HFFc6 (cell line): ENCODE measurements around the gene APOL2. TPM values are rescaled to one million over a fixed set of nuclear protein-coding genes. Genes with fewer than 3 reads are reported as not detected.
"Not testable (repeated sequence)": the region's sequence is repeated elsewhere in the genome, so short reads cannot be mapped to it uniquely, and the experiment has no call there.

ENCODE experiments used
- DNase-seq: peaks from one replicate; pipeline ENCODE4 v3.0.0-alpha.2; 2018
- H3K27ac Mint-ChIP-seq: 2 replicates; pipeline ENCODE4 v1.8.0; 2020; ENCODE audit warnings: mild to moderate bottlenecking, mixed read lengths
- H3K27me3 Mint-ChIP-seq: 2 replicates; pipeline ENCODE4 v1.8.0; 2021; ENCODE audit warnings: mild to moderate bottlenecking, moderate library complexity, mixed read lengths; ENCODE audit not compliant: insufficient read depth
- H3K36me3 Mint-ChIP-seq: 2 replicates; pipeline ENCODE4 v1.8.0; 2021; ENCODE audit warnings: low read depth, mixed read lengths
- H3K4me1 Mint-ChIP-seq: 2 replicates; pipeline ENCODE4 v1.8.0; 2020; ENCODE audit warnings: low read depth, mixed read lengths
- H3K4me3 Mint-ChIP-seq: 2 replicates; pipeline ENCODE4 v1.8.0; 2020; ENCODE audit warnings: mild to moderate bottlenecking, moderate library complexity, mixed read lengths
- H3K9me3 Mint-ChIP-seq: 2 replicates; pipeline ENCODE4 v1.8.0; 2020; ENCODE audit warnings: mild to moderate bottlenecking, mixed read lengths
- total RNA-seq, 6 experiments: library from RNA; stranded (reverse); fragmentation: NEBNext Ultra II Directional; extraction: Animal tissue kit (Norgen Biotek cat#: 25700); gene quantifications; 2 replicates in 1 of 6; 3 replicates in 5 of 6; pipeline ENCODE4 v1.2.3, GENCODE V29; 2021
- TF ChIP-seq, protein P1 (sequence below): fragments of 200-600 bp; sonication (generic); IDR thresholded peaks from 2 replicates; pipeline ENCODE4 v1.5.0; 2021; ENCODE audit warnings: antibody characterized with exemption, mild to moderate bottlenecking

Gene APOL2
- total RNA-seq, 6 experiments from 2014 or later = 27.7 to 42.5 (median 38.5) TPM

DNA sequence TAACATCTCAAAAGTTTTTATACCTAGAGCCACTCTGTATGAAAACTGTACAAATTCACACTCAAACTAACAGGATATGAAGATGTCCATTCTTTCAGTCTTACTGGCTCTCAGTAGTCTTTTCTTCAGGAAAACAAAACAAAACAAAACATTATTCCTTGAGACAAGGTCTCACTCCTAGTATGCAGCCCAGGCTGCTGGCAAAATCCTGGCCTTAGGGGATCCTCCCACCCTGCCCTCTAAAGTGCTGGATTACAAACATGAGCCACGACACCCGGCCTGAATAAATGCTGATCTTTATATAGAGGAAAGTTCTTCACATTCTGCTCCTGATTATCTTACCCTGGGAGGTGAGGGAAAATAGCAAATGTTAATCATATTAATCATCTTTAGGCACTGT is 5.1 kb downstream of the APOL2 start:
- TF ChIP-seq, protein P1, sequence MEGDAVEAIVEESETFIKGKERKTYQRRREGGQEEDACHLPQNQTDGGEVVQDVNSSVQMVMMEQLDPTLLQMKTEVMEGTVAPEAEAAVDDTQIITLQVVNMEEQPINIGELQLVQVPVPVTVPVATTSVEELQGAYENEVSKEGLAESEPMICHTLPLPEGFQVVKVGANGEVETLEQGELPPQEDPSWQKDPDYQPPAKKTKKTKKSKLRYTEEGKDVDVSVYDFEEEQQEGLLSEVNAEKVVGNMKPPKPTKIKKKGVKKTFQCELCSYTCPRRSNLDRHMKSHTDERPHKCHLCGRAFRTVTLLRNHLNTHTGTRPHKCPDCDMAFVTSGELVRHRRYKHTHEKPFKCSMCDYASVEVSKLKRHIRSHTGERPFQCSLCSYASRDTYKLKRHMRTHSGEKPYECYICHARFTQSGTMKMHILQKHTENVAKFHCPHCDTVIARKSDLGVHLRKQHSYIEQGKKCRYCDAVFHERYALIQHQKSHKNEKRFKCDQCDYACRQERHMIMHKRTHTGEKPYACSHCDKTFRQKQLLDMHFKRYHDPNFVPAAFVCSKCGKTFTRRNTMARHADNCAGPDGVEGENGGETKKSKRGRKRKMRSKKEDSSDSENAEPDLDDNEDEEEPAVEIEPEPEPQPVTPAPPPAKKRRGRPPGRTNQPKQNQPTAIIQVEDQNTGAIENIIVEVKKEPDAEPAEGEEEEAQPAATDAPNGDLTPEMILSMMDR = no peak
- peak overlapping the region; percentile 36 for H3K27ac Mint-ChIP-seq
- no peak overlapping the region for H3K4me3 Mint-ChIP-seq
- no peaks in the 10 kb centered on the region; the same call in 1 of the 2 replicates for H3K27me3 Mint-ChIP-seq
- peaks cover 60% of the 10 kb centered on the region for H3K4me1 Mint-ChIP-seq
- DNase-seq = no peak
- H3K9me3 Mint-ChIP-seq = no peaks in the 10 kb centered on the region
- H3K36me3 Mint-ChIP-seq = peaks cover 31% of the 10 kb centered on the region

DNA sequence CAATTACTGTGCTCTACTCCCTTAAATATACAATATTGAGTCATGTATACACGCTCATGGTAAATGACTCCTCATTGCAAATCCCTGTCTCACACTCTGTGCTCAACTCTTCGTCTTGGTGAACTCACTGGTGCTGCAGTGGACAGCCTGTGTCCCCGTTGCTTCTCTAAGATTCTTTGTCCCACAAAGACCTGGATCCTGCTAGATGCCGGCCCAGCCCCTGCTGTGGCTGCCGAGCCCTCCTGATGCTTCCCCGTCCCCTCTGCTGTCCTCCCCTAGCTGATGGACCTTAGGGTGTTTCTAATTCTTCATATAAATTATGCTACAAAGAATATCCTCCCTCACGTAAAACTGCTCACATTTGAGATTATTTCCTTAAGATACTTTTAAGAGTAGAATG is 5.5 kb downstream of the APOL2 start:
- TF ChIP-seq, protein P1 = no peak
- H3K9me3 Mint-ChIP-seq = no peaks in the 10 kb centered on the region
- H3K27ac Mint-ChIP-seq = peak overlapping the region; percentile 36; the same call in 1 of the 2 replicates
- DNase-seq = no peak
- H3K27me3 Mint-ChIP-seq = peaks cover 1% of the 10 kb centered on the region; the same call in 1 of the 2 replicates
- peaks cover 56% of the 10 kb centered on the region for H3K4me1 Mint-ChIP-seq
- no peak overlapping the region for H3K4me3 Mint-ChIP-seq
- peaks cover 32% of the 10 kb centered on the region for H3K36me3 Mint-ChIP-seq

DNA sequence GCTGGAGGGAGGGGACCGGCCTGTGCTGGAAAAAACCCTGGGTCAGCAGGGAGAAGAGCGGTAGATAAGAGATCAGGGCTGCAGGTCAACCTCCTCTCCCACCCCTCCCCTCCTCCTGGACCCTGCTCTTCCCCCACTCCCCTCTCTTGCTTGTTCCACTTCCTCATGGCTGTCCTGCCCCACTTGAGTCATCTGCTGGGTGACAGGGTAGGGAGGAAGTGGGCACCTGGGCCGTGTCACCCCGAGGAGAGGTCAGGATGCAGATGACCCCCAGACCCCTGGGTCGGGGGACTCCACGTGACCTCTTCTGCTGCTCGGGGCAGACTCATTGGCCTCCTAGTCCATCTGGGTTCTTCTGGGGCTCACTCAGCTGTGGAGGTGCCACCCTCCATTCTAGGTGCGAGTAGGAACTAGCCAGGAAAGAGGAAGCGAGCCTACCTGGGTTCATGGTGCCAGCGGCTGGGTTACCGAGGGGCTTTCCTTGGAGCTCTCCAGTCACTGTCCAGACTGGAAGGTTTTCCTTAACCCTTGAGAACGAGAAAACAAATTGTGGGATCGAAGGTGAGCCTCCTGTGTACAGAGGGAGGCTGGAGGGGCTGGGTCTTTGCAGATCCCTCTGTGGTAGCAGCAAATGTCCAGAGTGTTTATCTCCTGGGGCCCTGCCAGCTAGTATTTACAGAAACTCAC is 6.5 kb downstream of the APOL2 start:
- H3K4me1 Mint-ChIP-seq = peaks cover 46% of the 10 kb centered on the region
- DNase-seq = no peak
- H3K27me3 Mint-ChIP-seq = peaks cover 1% of the 10 kb centered on the region; the same call in 1 of the 2 replicates
- H3K36me3 Mint-ChIP-seq = peaks cover 41% of the 10 kb centered on the region
- TF ChIP-seq, protein P1 = no peak
- no peak overlapping the region; the same call in 1 of the 2 replicates for H3K27ac Mint-ChIP-seq
- H3K9me3 Mint-ChIP-seq = no peaks in the 10 kb centered on the region
- H3K4me3 Mint-ChIP-seq = no peak overlapping the region

DNA sequence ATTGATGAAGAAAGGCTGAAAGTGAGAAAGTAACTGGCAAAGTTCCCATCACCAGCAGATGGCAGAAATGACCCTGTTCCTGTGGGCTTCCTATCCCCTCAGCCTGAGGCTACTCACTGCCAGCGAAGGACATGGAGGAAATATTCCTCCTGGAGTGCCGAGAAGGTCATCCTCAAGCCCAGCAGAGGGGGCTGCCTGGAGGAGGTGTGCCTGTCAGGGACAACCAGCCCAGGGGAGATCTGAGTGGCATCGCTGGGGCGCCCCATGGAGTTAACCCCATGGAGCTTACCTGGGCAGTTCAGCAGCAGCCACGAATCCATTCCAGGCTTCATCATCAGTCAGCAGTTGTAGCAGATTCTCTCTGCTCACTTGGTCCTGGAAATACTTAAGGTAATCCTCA is 8.3 kb downstream of the APOL2 start:
- Mint-ChIP-seq H3K4me1 (peaks cover 28% of the 10 kb centered on the region), H3K36me3 (peaks cover 42% of the 10 kb centered on the region)
- not testable (repeated sequence) for H3K27ac Mint-ChIP-seq, H3K9me3 Mint-ChIP-seq, H3K4me3 Mint-ChIP-seq, DNase-seq, H3K27me3 Mint-ChIP-seq

DNA sequence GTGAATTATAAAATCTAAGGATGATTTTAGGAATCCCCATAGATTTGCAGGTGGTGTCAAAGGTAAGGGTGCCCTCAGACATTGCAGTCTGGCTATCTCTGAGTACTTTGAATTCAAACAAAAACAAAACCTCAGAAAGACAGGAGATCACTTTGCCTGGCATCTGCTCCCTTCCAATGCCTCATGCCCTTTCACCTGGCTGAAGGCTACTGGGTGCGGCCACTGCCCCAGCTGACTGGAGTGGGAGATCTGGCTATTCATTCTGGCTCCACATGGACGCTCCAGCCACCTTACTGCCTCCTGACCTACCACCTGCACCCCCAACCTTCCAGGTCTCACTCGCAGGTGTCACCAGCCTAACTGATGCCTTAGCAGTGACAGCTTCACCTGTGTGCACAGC is 9.7 kb downstream of the APOL2 start:
- not testable (repeated sequence) for H3K27me3 Mint-ChIP-seq, H3K27ac Mint-ChIP-seq, DNase-seq, H3K4me3 Mint-ChIP-seq, H3K9me3 Mint-ChIP-seq
- peaks cover 14% of the 10 kb centered on the region for H3K4me1 Mint-ChIP-seq
- H3K36me3 Mint-ChIP-seq = peaks cover 28% of the 10 kb centered on the region

DNA sequence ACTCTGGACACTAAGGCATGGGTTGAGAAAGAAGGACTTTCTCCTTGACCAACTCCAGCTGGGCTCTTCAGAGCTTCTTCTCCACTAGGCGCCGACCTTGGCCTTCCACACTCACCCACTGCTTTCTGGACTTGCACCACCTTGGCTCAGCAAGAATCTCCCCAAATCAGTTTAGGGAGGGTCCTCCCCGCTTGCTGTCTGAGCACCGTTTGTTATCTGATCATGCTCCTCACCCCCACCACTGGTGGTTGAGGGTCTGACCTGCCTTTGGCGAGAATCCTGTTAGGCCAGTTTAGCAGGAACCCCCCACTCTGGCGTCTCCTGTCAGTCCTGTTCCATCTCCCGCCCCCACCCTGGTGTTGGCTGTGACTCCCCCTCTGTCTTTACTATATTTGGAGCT is 10.4 kb downstream of the APOL2 start:
- no peak overlapping the region for H3K27ac Mint-ChIP-seq
- no peak for DNase-seq
- H3K4me1 Mint-ChIP-seq = peaks cover 7% of the 10 kb centered on the region

DNA sequence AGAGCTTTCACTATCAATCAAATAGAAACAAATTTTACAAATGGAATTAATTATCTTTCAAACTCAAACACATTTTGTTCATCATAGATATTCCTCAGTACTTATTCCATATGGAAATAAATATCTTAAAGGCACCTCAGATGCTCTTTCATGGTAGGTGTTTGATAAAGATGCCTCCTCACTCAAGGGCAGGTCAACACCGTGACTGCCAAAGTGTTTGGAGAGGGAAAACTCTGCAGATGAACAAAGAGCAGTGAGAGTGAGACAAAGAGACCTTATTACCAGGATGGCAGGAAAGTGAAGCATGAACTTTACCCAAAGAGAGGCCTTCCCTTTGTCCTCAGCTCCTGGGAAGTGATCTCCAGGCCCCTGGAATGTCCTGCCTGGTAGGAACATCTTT is 11.0 kb downstream of the APOL2 start:
- H3K9me3 Mint-ChIP-seq, H3K4me1 Mint-ChIP-seq, H3K27ac Mint-ChIP-seq, DNase-seq, H3K4me3 Mint-ChIP-seq, H3K27me3 Mint-ChIP-seq: not testable (repeated sequence)
- H3K36me3 Mint-ChIP-seq = peaks cover 27% of the 10 kb centered on the region

More for the DNA sequence above, 10.4 kb downstream of the APOL2 start:
- peaks cover 1% of the 10 kb centered on the region for H3K27me3 Mint-ChIP-seq
- H3K36me3 Mint-ChIP-seq = peaks cover 27% of the 10 kb centered on the region
- TF ChIP-seq, protein P1 = no peak
- H3K4me3 Mint-ChIP-seq = no peak overlapping the region
- H3K9me3 Mint-ChIP-seq = no peaks in the 10 kb centered on the region
